Measurements from ENCODE around the gene PIR.

The PIR gene

DNA sequence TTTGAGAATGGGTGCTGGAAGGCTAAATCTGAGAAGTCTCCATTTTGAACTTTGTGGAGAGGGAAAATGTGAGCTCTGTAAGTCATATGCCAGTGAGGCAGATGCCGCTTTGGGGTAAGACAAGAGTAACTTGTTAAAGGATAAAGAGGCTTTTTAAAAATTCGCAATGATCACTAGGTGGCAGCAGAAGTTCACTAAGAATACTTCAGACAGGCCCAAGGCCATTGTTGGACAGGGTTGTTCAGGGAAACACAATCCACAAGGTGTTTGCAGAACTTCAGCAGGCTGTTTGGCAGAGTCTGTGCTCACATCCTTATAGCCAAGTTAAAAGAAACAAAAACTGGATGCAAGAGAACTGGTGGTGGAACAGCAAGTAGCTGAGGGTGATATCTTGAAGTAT lies 144.1 kb downstream of the PIR start:
- DNase-seq (ENCODE audit: low read depth, low spot score) = peak; percentile 58

GRCh38 chrX:15345976-15346375 lies 147.2 kb downstream of the PIR start:
- no peak for DNase-seq (ENCODE audit: low read depth, low spot score)

GRCh38 chrX:15344106-15344505 lies 149.0 kb downstream of the PIR start:
- DNase-seq (ENCODE audit: low read depth, low spot score) = peak; percentile 59

DNA sequence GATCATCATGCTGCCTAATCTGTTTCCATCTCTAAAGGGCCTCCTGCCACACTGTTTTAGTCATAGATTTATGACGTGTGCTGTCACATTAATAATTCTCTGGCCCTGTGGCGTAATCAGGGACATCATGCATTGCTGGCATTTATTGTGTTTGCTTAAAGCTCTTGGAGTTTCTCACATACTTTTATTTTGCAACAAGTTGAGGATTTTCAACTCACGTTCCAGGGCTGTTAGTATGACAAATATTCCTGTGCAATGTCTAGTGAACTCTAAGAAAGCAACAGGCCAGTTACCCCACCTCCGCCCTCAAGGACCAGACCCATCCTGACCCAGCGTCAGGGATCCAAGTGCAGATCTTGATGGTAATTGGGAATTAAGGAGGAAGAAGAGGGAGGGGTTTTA lies 150.1 kb downstream of the PIR start:
- DNase-seq (ENCODE audit: low read depth, low spot score) = no peak

GRCh38 chrX:15340867-15341266 lies 152.3 kb downstream of the PIR start:
- DNase-seq (ENCODE audit: low read depth, low spot score) = no peak

- peak; percentile 42 for DNase-seq (ENCODE audit: low read depth, low spot score)
These were observed 157.1 kb downstream of the PIR start for GRCh38 chrX:15336023-15336413.

DNA sequence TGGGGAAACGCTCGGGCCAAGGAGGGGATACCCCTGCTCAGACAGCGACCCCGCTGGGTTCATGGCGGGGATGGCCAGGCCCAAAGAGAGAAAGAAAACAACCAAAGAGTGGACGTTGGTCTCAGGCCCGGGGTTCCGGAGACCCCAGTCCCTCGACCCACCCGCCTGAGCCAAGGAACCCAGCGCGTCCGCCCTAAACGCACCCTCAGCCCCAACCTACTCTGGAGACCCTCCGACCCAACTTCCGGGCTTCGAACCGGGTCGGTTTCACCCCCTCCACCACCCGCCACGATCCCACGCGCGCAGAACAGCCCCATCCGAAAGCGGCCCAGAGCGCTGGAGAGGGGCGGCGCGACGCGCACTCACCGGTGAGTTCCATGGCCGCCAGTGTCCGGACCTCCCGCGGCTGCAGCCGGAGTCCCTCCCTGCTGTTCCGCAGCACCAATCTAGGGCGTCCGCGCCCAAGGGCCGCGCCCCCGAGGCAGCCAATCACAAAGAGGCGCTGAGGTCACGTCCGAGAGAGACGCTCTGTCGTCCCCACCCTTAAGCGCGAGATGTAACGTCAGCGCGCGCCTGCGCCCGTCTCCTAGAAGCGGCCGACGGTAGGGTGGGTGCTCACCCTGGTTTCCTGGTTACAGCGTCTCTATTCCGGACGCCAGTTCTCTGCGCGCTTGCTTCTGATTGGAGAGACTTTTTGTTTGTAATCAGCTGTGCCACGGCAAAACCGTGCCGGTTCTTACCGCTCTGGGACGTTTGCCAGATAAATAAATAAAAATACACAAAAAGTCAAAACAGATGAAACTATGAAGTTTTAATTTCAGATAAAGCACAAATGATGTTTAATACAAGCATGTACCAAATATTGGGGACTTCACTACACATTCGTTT lies 157.8 kb downstream of the PIR start, which contains the start of gene PIGA:
PIGA (minus strand) TSS at position 389 of the 888 bp plus-strand sequence. CDS start 3,593 bp downstream, outside the sequence.
- peak; percentile 99 for DNase-seq (ENCODE audit: low read depth, low spot score)

All from ELF-1 (cell line).